SK-N-SH treated with all-trans-retinoic acid at 6 μM for 48 hours (cell line): ENCODE data around the gene TRPM6.

Experiments
- ATAC-seq: fragments of 200-7000 bp; cut with Tn5 transposase; 3 replicates; pipeline ENCODE4 v1.9.1; 2020; ENCODE audit warnings: mild to moderate bottlenecking, moderate library complexity
- ARNTL ChIP-seq: fragments of 450-650 bp; formaldehyde crosslinking; IDR thresholded peaks from 2 replicates; pipeline ENCODE4 v1.5.0; 2020; ENCODE audit warnings: low read depth, mild to moderate bottlenecking, moderate library complexity, borderline replicate concordance
- BACH2 ChIP-seq: fragments of 250-450 bp; sonication (Bioruptor Pico); IDR thresholded peaks from 2 replicates; pipeline ENCODE4 v1.9.0; 2021; ENCODE audit warnings: mild to moderate bottlenecking, borderline replicate concordance
- CSDC2 ChIP-seq: fragments of 250-450 bp; sonication (Bioruptor Pico); IDR thresholded peaks from 2 replicates; pipeline ENCODE4 v1.5.0; 2020; ENCODE audit warnings: mild to moderate bottlenecking, moderate library complexity
- ESRRG ChIP-seq: fragments of 250-450 bp; sonication (Bioruptor Pico); IDR thresholded peaks from 2 replicates; pipeline ENCODE4 v1.6.1; 2021; ENCODE audit warnings: mild to moderate bottlenecking
- ISL1 ChIP-seq: fragments of 250-450 bp; sonication (Bioruptor Pico); IDR thresholded peaks from 2 replicates; pipeline ENCODE4 v2.1.2; 2022; ENCODE audit warnings: mild to moderate bottlenecking, moderate library complexity
- OSR1 ChIP-seq: fragments of 250-450 bp; sonication (Bioruptor Pico); IDR thresholded peaks from 2 replicates; pipeline ENCODE4 v1.8.0; 2022; ENCODE audit warnings: moderate library complexity, mild to moderate bottlenecking, inconsistent platforms
- PATZ1 ChIP-seq: fragments of 250-450 bp; sonication (Bioruptor Pico); IDR thresholded peaks from 2 replicates; pipeline ENCODE4 v1.8.0; 2020; ENCODE audit warnings: mild to moderate bottlenecking, moderate library complexity, borderline replicate concordance
- POU6F1 ChIP-seq: fragments of 250-450 bp; sonication (Bioruptor Pico); IDR thresholded peaks from 2 replicates; pipeline ENCODE4 v1.8.0; 2021; ENCODE audit warnings: low read depth, mild to moderate bottlenecking, moderate library complexity, borderline replicate concordance
- PPARA ChIP-seq: fragments of 250-450 bp; sonication (Bioruptor Pico); IDR thresholded peaks from 2 replicates; pipeline ENCODE4 v1.5.0; 2020; ENCODE audit warnings: mild to moderate bottlenecking, borderline replicate concordance
- RARB ChIP-seq: fragments of 250-450 bp; sonication (Bioruptor Pico); IDR thresholded peaks from 2 replicates; pipeline ENCODE4 v1.8.0; 2021; ENCODE audit warnings: mild to moderate bottlenecking, moderate library complexity
- SNAI2 ChIP-seq: fragments of 250-450 bp; sonication (Bioruptor Pico); IDR thresholded peaks from 2 replicates; pipeline ENCODE4 v1.5.0; 2020; ENCODE audit warnings: mild to moderate bottlenecking, moderate library complexity
- TCF4 ChIP-seq: fragments of 250-450 bp; sonication (Bioruptor Pico); IDR thresholded peaks from 2 replicates; pipeline ENCODE4 v1.8.0; 2021; ENCODE audit warnings: mild to moderate bottlenecking, moderate library complexity, borderline replicate concordance
- TOX ChIP-seq: fragments of 250-450 bp; sonication (Bioruptor Pico); IDR thresholded peaks from 2 replicates; pipeline ENCODE4 v1.8.0; 2021; ENCODE audit warnings: mild to moderate bottlenecking, moderate library complexity, borderline replicate concordance
- ZC3H10 ChIP-seq: fragments of 250-450 bp; sonication (Bioruptor Pico); IDR thresholded peaks from 2 replicates; pipeline ENCODE4 v1.5.1; 2021; ENCODE audit warnings: mild to moderate bottlenecking, moderate library complexity
- ZFP3 ChIP-seq: fragments of 250-450 bp; sonication (Bioruptor Pico); IDR thresholded peaks from 2 replicates; pipeline ENCODE4 v1.5.0; 2020; ENCODE audit warnings: mild to moderate bottlenecking, moderate library complexity
- ZFP30 ChIP-seq: fragments of 450-650 bp; formaldehyde crosslinking; IDR thresholded peaks from 2 replicates; pipeline ENCODE4 v1.5.0; 2022; ENCODE audit warnings: mild to moderate bottlenecking, moderate library complexity
- ZNF565 ChIP-seq: fragments of 450-650 bp; formaldehyde crosslinking; conservative IDR thresholded peaks from 2 replicates; pipeline ENCODE4 v1.5.0; 2020; ENCODE audit warnings: low read depth, mild to moderate bottlenecking, moderate library complexity
- ZNF70 ChIP-seq: fragments of 450-650 bp; formaldehyde crosslinking; IDR thresholded peaks from 2 replicates; pipeline ENCODE4 v1.5.0; 2020; ENCODE audit warnings: mild to moderate bottlenecking, moderate library complexity
- ZNF8 ChIP-seq: fragments of 450-650 bp; formaldehyde crosslinking; IDR thresholded peaks from 2 replicates; pipeline ENCODE4 v1.5.0; 2020; ENCODE audit warnings: mild to moderate bottlenecking, moderate library complexity
- TF ChIP-seq, protein P1 (sequence below): fragments of 250-450 bp; sonication (Bioruptor Pico); IDR thresholded peaks from 2 replicates; pipeline ENCODE4 v1.5.1; 2021; ENCODE audit warnings: mild to moderate bottlenecking, moderate library complexity
- TF ChIP-seq, protein P2 (sequence below): fragments of 250-450 bp; sonication (Bioruptor Pico); IDR thresholded peaks from 2 replicates; pipeline ENCODE4 v1.5.0; 2020; ENCODE audit warnings: mild to moderate bottlenecking, moderate library complexity

TRPM6 gene

GRCh38 chr9:74697535-74697934 is 190.2 kb downstream of the TRPM6 start:
- ATAC-seq: no peak
- TF ChIP-seq PATZ1 (CRISPR knock-in tag): no peak
- TF ChIP-seq BACH2: no peak
- TF ChIP-seq RARB: no peak
- TF ChIP-seq, protein P1, sequence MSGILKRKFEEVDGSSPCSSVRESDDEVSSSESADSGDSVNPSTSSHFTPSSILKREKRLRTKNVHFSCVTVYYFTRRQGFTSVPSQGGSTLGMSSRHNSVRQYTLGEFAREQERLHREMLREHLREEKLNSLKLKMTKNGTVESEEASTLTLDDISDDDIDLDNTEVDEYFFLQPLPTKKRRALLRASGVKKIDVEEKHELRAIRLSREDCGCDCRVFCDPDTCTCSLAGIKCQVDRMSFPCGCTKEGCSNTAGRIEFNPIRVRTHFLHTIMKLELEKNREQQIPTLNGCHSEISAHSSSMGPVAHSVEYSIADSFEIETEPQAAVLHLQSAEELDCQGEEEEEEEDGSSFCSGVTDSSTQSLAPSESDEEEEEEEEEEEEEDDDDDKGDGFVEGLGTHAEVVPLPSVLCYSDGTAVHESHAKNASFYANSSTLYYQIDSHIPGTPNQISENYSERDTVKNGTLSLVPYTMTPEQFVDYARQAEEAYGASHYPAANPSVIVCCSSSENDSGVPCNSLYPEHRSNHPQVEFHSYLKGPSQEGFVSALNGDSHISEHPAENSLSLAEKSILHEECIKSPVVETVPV (CRISPR knock-in tag): no peak
- TF ChIP-seq CSDC2 (CRISPR knock-in tag): no peak
- TF ChIP-seq, all 23 proteins: peak for 0

GRCh38 chr9:74696520-74696919 is 191.2 kb downstream of the TRPM6 start:
- TF ChIP-seq ESRRG (CRISPR knock-in tag) (no peak), PPARA (CRISPR knock-in tag) (no peak), OSR1 (CRISPR knock-in tag) (no peak), ZFP30 (CRISPR knock-in tag) (no peak), ZFP3 (CRISPR knock-in tag) (no peak), ZNF70 (CRISPR knock-in tag) (no peak), RARB (no peak), SNAI2 (CRISPR knock-in tag) (no peak), BACH2 (no peak), TCF4 (CRISPR knock-in tag) (no peak), TOX (CRISPR knock-in tag) (no peak)
- TF ChIP-seq, protein P1 (CRISPR knock-in tag): no peak
- ATAC-seq: no peak

DNA sequence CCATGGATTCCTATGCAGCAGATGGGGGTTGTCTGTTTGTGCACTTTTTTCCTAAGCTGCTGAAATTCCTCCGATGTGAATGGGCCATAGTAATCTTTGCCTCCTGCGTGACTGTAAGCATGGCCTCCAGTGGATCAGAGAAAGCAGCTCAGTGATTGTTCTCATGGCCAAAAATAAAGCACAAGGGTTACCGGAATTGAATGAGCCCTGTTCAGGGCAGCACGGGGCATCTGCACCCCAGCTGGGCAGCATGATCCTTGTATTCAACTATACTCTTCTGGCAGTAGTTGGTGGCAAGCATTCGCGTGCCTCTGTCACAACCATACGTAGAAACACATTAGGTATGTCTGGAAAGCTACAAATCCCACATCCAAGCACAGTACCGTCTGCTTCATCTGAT is 196.7 kb downstream of the TRPM6 start:
- ATAC-seq: no peak
- no peak for TF ChIP-seq PATZ1 (CRISPR knock-in tag)
- no peak for TF ChIP-seq POU6F1 (CRISPR knock-in tag)
- no peak for TF ChIP-seq TCF4 (CRISPR knock-in tag)
- no peak for TF ChIP-seq ZNF8 (CRISPR knock-in tag)
- no peak for TF ChIP-seq PPARA (CRISPR knock-in tag)
- no peak for TF ChIP-seq ZFP3 (CRISPR knock-in tag)
- no peak for TF ChIP-seq ZNF565 (CRISPR knock-in tag)
- TF ChIP-seq ZNF70 (CRISPR knock-in tag): no peak
- no peak for TF ChIP-seq ESRRG (CRISPR knock-in tag)
- TF ChIP-seq ISL1 (CRISPR knock-in tag): no peak
- no peak for TF ChIP-seq TOX (CRISPR knock-in tag)
- TF ChIP-seq, protein P2, sequence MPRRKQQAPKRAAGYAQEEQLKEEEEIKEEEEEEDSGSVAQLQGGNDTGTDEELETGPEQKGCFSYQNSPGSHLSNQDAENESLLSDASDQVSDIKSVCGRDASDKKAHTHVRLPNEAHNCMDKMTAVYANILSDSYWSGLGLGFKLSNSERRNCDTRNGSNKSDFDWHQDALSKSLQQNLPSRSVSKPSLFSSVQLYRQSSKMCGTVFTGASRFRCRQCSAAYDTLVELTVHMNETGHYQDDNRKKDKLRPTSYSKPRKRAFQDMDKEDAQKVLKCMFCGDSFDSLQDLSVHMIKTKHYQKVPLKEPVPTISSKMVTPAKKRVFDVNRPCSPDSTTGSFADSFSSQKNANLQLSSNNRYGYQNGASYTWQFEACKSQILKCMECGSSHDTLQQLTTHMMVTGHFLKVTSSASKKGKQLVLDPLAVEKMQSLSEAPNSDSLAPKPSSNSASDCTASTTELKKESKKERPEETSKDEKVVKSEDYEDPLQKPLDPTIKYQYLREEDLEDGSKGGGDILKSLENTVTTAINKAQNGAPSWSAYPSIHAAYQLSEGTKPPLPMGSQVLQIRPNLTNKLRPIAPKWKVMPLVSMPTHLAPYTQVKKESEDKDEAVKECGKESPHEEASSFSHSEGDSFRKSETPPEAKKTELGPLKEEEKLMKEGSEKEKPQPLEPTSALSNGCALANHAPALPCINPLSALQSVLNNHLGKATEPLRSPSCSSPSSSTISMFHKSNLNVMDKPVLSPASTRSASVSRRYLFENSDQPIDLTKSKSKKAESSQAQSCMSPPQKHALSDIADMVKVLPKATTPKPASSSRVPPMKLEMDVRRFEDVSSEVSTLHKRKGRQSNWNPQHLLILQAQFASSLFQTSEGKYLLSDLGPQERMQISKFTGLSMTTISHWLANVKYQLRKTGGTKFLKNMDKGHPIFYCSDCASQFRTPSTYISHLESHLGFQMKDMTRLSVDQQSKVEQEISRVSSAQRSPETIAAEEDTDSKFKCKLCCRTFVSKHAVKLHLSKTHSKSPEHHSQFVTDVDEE (CRISPR knock-in tag): no peak
- no peak for TF ChIP-seq OSR1 (CRISPR knock-in tag)
- TF ChIP-seq ARNTL (CRISPR knock-in tag): no peak
- TF ChIP-seq SNAI2 (CRISPR knock-in tag): no peak
- no peak for TF ChIP-seq CSDC2 (CRISPR knock-in tag)
- TF ChIP-seq ZC3H10 (CRISPR knock-in tag): no peak
- TF ChIP-seq, all 23 proteins: peak for 0
